ENCODE data around the gene GABBR1.

GRCh38 chr6:29566856-29567255, 66.1 kb downstream of the GABBR1 start:
- TF ChIP-seq REST (IDR thresholded peaks at IDR 0.05) (no peak), SP1 (IDR thresholded peaks at IDR 0.05) (no peak), CTCF (IDR thresholded peaks at IDR 0.05; ENCODE audit: low read depth, low read length, missing input control) (no peak), JUND (IDR thresholded peaks at IDR 0.05) (no peak), TAF1 (conservative IDR thresholded peaks at IDR 0.05) (no peak), MAX (IDR thresholded peaks at IDR 0.05) (no peak), GABPA (IDR thresholded peaks at IDR 0.05 in 1 of 2, conservative IDR thresholded peaks at IDR 0.05 in 1 of 2) (no peak), EGR1 (IDR thresholded peaks at IDR 0.05; ENCODE audit: low read depth in 2 of 2) (no peak), RXRA (IDR thresholded peaks at IDR 0.05) (no peak), HNF4A (conservative IDR thresholded peaks at IDR 0.05) (no peak), YY1 (IDR thresholded peaks at IDR 0.05) (no peak)
